K562 (cell line): ENCODE data around the gene KLHL35. TPM values are rescaled to one million over a fixed set of nuclear protein-coding genes. Genes with fewer than 3 reads are reported as not detected.

Experiments used
- CBX3 ChIP-seq, 2 experiments: IDR thresholded peaks; 1 replicate in 1 of 2; 2 replicates in 1 of 2; pipeline ENCODE4 v1.6.1; 2012; ENCODE audit warnings: inconsistent platforms in 2 of 2, low read length in 2 of 2, borderline replicate concordance in 1 of 2, control low read depth in 1 of 2
- CEBPZ ChIP-seq: fragments of 150-350 bp; IDR thresholded peaks from 2 replicates; pipeline ENCODE4 v1.6.1; 2014; ENCODE audit warnings: low read depth, mild to moderate bottlenecking, low read length, borderline replicate concordance
- HDAC8 ChIP-seq: fragments of 450-650 bp; IDR thresholded peaks from 2 replicates; pipeline ENCODE4 v1.6.1; 2016; ENCODE audit warnings: mild to moderate bottlenecking, missing genetic modification characterization, moderate library complexity, missing compliant biosample characterization
- KLF1 ChIP-seq: fragments of 450-650 bp; IDR thresholded peaks from 2 replicates; pipeline ENCODE4 v1.6.1; 2016; ENCODE audit warnings: missing genetic modification characterization, missing compliant biosample characterization
- RB1 ChIP-seq: fragments of 450-650 bp; IDR thresholded peaks from 2 replicates; pipeline ENCODE4 v1.6.1; 2017; ENCODE audit warnings: low read depth, mild to moderate bottlenecking
- ZBTB49 ChIP-seq: sonication (generic); formaldehyde crosslinking; IDR thresholded peaks from 2 replicates; pipeline ENCODE4 v1.8.0; 2022; ENCODE audit warnings: missing genetic modification reagents, mild to moderate bottlenecking, borderline replicate concordance
- ZBTB5 ChIP-seq: fragments of 450-650 bp; IDR thresholded peaks from 2 replicates; pipeline ENCODE4 v1.6.1; 2017; ENCODE audit warnings: antibody characterized with exemption
- ZKSCAN3 ChIP-seq: fragments of 250-450 bp; sonication (Bioruptor Pico); IDR thresholded peaks from 2 replicates; pipeline ENCODE4 v1.4.0; 2020
- ZNF311 ChIP-seq: fragments of 250-450 bp; sonication (Bioruptor Pico); IDR thresholded peaks from 2 replicates; pipeline ENCODE4 v1.4.0; 2020; ENCODE audit warnings: mild to moderate bottlenecking, moderate library complexity
- ZNF79 ChIP-seq: fragments of 250-450 bp; sonication (Bioruptor Pico); IDR thresholded peaks from 2 replicates; pipeline ENCODE4 v1.4.0; 2020; ENCODE audit warnings: low read depth, mild to moderate bottlenecking, moderate library complexity
- ZSCAN32 ChIP-seq: fragments of 450-650 bp; formaldehyde crosslinking; IDR thresholded peaks from 2 replicates; pipeline ENCODE4 v1.4.0; 2020; ENCODE audit warnings: mild to moderate bottlenecking, moderate library complexity
- polyA plus RNA-seq, 8 experiments: library from polyadenylated mRNA; depleted of rRNA in 4 of 8; stranded (reverse) in 5 of 8; unstranded in 3 of 8; fragments of >200 nt; fragmentation: Nextera tagmentation in 2 of 8; fragmentation: Illumina TruSeq in 1 of 8; extraction: Ambion mirVana in 2 of 8; extraction: Trizol in 1 of 8; gene quantifications; 2 replicates each; pipeline versions ENCODE4 v1.2.1 to v1.2.3, GENCODE V29; 2011 to 2014; ENCODE audit warnings: inconsistent platforms in 1 of 8, missing spikeins in 1 of 8
- total RNA-seq, 7 experiments: library from RNA; depleted of rRNA in 6 of 7; stranded (reverse); fragments of >200 nt in 6 of 7; fragmentation: Illumina TruSeq in 2 of 7; extraction: Trizol in 2 of 7; gene quantifications; 2 replicates each; pipeline versions ENCODE4 v1.2.1 to v1.2.3, GENCODE V29; 2011 to 2021; ENCODE audit warnings: low replicate concordance in 1 of 7
- TF ChIP-seq, protein P1 (sequence below): fragments of 250-450 bp; sonication (Bioruptor Pico); IDR thresholded peaks from 2 replicates; pipeline ENCODE4 v1.4.0; 2020

Gene KLHL35
- total and polyA plus RNA-seq, 9 of the 15 experiments (the other 6 are each of a cell fraction or from before 2014, with no cell fraction given) = not detected

DNA sequence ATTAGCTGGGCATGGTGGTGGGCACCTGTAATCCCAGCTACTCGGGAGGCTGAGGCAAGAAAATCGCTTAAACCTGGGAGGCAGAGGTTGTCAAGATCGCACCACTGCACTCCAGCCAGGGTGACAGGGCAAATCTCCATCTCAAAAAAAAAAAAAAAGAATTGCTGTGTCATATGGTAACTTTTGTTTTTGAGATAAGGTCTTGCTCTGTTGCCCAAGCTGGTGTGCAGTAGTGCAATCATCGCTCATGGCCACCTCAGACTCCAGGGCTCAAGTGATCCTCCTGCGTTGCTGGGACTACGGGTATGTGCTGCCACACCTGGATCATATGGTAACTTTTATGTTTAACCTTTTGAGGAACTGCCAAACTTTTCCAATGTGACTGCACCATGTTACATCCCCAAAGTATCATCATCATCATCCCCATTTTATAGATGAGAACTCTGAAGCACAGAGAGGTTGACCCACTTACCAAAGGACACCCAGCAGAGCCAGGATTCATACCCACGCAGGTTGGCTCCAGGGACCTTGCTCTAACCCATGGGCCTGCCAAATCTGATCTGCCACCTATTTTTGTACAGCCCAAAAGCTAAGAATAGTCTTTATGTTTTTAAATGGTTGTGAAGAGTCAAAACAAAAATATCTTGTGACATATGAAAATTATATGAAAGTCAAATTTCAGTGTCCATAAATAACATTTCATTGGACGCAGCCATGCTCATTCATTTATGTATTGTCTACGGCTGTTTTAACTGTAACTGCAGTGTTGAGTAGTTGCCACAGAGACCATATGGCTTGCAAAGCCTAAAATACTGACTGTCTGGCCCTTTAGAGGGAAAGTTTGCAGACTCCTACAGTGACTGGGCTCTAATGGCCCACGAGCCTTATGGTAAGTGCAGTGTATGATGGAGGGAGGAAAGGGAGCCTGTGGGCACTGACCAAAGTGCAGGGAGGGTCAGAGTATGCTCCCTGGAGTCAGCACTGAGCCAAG, 47.5 kb upstream of the KLHL35 start (continued):
- TF ChIP-seq CEBPZ (no peak), ZKSCAN3 (CRISPR knock-in tag) (no peak), ZBTB5 (no peak), KLF1 (no peak), RB1 (no peak), ZSCAN32 (CRISPR knock-in tag) (no peak), ZNF79 (CRISPR knock-in tag) (no peak), HDAC8 (tag) (no peak), ZNF311 (CRISPR knock-in tag) (no peak), CBX3 (IDR thresholded peaks at IDR 0.05; ENCODE audit: borderline replicate concordance in 1 of 2, low read length in 2 of 2) (peak in 1 of 2 experiments; percentile 22; a peak in 1 of 3 replicates), ZBTB49 (no peak)
- TF ChIP-seq, protein P1, sequence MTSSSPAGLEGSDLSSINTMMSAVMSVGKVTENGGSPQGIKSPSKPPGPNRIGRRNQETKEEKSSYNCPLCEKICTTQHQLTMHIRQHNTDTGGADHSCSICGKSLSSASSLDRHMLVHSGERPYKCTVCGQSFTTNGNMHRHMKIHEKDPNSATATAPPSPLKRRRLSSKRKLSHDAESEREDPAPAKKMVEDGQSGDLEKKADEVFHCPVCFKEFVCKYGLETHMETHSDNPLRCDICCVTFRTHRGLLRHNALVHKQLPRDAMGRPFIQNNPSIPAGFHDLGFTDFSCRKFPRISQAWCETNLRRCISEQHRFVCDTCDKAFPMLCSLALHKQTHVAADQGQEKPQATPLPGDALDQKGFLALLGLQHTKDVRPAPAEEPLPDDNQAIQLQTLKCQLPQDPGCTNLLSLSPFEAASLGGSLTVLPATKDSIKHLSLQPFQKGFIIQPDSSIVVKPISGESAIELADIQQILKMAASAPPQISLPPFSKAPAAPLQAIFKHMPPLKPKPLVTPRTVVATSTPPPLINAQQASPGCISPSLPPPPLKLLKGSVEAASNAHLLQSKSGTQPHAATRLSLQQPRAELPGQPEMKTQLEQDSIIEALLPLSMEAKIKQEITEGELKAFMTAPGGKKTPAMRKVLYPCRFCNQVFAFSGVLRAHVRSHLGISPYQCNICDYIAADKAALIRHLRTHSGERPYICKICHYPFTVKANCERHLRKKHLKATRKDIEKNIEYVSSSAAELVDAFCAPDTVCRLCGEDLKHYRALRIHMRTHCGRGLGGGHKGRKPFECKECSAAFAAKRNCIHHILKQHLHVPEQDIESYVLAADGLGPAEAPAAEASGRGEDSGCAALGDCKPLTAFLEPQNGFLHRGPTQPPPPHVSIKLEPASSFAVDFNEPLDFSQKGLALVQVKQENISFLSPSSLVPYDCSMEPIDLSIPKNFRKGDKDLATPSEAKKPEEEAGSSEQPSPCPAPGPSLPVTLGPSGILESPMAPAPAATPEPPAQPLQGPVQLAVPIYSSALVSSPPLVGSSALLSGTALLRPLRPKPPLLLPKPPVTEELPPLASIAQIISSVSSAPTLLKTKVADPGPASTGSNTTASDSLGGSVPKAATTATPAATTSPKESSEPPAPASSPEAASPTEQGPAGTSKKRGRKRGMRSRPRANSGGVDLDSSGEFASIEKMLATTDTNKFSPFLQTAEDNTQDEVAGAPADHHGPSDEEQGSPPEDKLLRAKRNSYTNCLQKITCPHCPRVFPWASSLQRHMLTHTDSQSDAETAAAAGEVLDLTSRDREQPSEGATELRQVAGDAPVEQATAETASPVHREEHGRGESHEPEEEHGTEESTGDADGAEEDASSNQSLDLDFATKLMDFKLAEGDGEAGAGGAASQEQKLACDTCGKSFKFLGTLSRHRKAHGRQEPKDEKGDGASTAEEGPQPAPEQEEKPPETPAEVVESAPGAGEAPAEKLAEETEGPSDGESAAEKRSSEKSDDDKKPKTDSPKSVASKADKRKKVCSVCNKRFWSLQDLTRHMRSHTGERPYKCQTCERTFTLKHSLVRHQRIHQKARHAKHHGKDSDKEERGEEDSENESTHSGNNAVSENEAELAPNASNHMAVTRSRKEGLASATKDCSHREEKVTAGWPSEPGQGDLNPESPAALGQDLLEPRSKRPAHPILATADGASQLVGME (CRISPR knock-in tag) = no peak
